ENCODE data around the gene SOX18.

SOX18 gene

GRCh38 chr20:64053841-64054661 is 4.6 kb upstream of the SOX18 start:
- Mint-ChIP-seq H3K27ac (no peak overlapping the region), H3K4me1 (peaks cover 34% of the 10 kb centered on the region), H3K9me3 (no peaks in the 10 kb centered on the region), H3K36me3 (peaks cover 12% of the 10 kb centered on the region), H3K4me3 (no peak overlapping the region)
- ATAC-seq (no peak), DNase-seq (ENCODE audit: low spot score in 2 of 2) (no peak)

GRCh38 chr20:64052987-64053840 is 3.8 kb upstream of the SOX18 start:
- Mint-ChIP-seq H3K4me1 (peaks cover 29% of the 10 kb centered on the region), H3K36me3 (peaks cover 7% of the 10 kb centered on the region), H3K9me3 (no peaks in the 10 kb centered on the region), H3K27ac (no peak overlapping the region), H3K4me3 (no peak overlapping the region)
- no peak for ATAC-seq
- no peak for DNase-seq (ENCODE audit: low spot score in 2 of 2)

GRCh38 chr20:64052326-64052722 is 2.9 kb upstream of the SOX18 start:
- no peak for DNase-seq (ENCODE audit: low spot score in 2 of 2)
- Mint-ChIP-seq H3K9me3 (no peaks in the 10 kb centered on the region), H3K4me3 (no peak overlapping the region), H3K27ac (no peak overlapping the region), H3K4me1 (peaks cover 21% of the 10 kb centered on the region), H3K36me3 (peaks cover 4% of the 10 kb centered on the region)
- ATAC-seq = no peak

- H3K27ac Mint-ChIP-seq = no peak overlapping the region
- no peak overlapping the region for H3K4me3 Mint-ChIP-seq
- peaks cover 20% of the 10 kb centered on the region for H3K4me1 Mint-ChIP-seq
- ATAC-seq = no peak
- H3K36me3 Mint-ChIP-seq = peaks cover 4% of the 10 kb centered on the region
- DNase-seq (ENCODE audit: low spot score in 2 of 2) = no peak
- H3K9me3 Mint-ChIP-seq = no peaks in the 10 kb centered on the region
These were observed 2.3 kb upstream of the SOX18 start for GRCh38 chr20:64051561-64052325.

GRCh38 chr20:64051033-64051452 is 1.6 kb upstream of the SOX18 start:
- H3K4me3 Mint-ChIP-seq = peak overlapping the region; percentile 24
- no peak overlapping the region for H3K27ac Mint-ChIP-seq
- DNase-seq (ENCODE audit: low spot score in 2 of 2) = no peak
- H3K4me1 Mint-ChIP-seq = peaks cover 26% of the 10 kb centered on the region
- no peaks in the 10 kb centered on the region for H3K9me3 Mint-ChIP-seq
- peaks cover 4% of the 10 kb centered on the region for H3K36me3 Mint-ChIP-seq
- no peak for ATAC-seq

- Mint-ChIP-seq H3K4me1 (peaks cover 29% of the 10 kb centered on the region), H3K4me3 (peak overlapping the region; percentile 37), H3K36me3 (peaks cover 4% of the 10 kb centered on the region), H3K9me3 (no peaks in the 10 kb centered on the region), H3K27ac (no peak overlapping the region)
- ATAC-seq (no peak), DNase-seq (ENCODE audit: low spot score in 2 of 2) (no peak)
These were observed 1.0 kb upstream of the SOX18 start for GRCh38 chr20:64050261-64051032.

GRCh38 chr20:64049878-64050260 is 430 bp upstream of the SOX18 start:
- DNase-seq (ENCODE audit: low spot score in 2 of 2) (no peak), ATAC-seq (no peak)
- H3K36me3 Mint-ChIP-seq = peaks cover 4% of the 10 kb centered on the region
- H3K9me3 Mint-ChIP-seq = no peaks in the 10 kb centered on the region
- H3K4me3 Mint-ChIP-seq = peak overlapping the region; percentile 37
- H3K4me1 Mint-ChIP-seq = peaks cover 24% of the 10 kb centered on the region
- H3K27ac Mint-ChIP-seq = no peak overlapping the region

- H3K36me3 Mint-ChIP-seq = no peaks in the 10 kb centered on the region
- no peak overlapping the region for H3K27ac Mint-ChIP-seq
- no peaks in the 10 kb centered on the region for H3K9me3 Mint-ChIP-seq
- H3K4me3 Mint-ChIP-seq = peak overlapping the region; percentile 53
- peaks cover 20% of the 10 kb centered on the region for H3K4me1 Mint-ChIP-seq
- ATAC-seq (no peak), DNase-seq (ENCODE audit: low spot score in 2 of 2) (no peak)
These were observed 916 bp downstream of the SOX18 start for GRCh38 chr20:64048402-64049044.

GRCh38 chr20:64047968-64048401 is 1.5 kb downstream of the SOX18 start:
- ATAC-seq (no peak), DNase-seq (ENCODE audit: low spot score in 2 of 2) (no peak)
- Mint-ChIP-seq H3K36me3 (no peaks in the 10 kb centered on the region), H3K27ac (no peak overlapping the region), H3K4me1 (peaks cover 17% of the 10 kb centered on the region), H3K9me3 (no peaks in the 10 kb centered on the region), H3K4me3 (peak overlapping the region; percentile 38)

- peak overlapping the region; percentile 38 for H3K4me3 Mint-ChIP-seq
- no peak for DNase-seq (ENCODE audit: low spot score in 2 of 2)
- ATAC-seq = no peak
- H3K4me1 Mint-ChIP-seq = peaks cover 17% of the 10 kb centered on the region
- H3K27ac Mint-ChIP-seq = no peak overlapping the region
- H3K9me3 Mint-ChIP-seq = no peaks in the 10 kb centered on the region
- no peaks in the 10 kb centered on the region for H3K36me3 Mint-ChIP-seq
These were observed 2.4 kb downstream of the SOX18 start for GRCh38 chr20:64047046-64047389.

GRCh38 chr20:64045346-64046011 is 4.0 kb downstream of the SOX18 start:
- no peak for ATAC-seq
- H3K4me1 Mint-ChIP-seq = peaks cover 17% of the 10 kb centered on the region
- H3K36me3 Mint-ChIP-seq = no peaks in the 10 kb centered on the region
- H3K27ac Mint-ChIP-seq = no peak overlapping the region
- H3K9me3 Mint-ChIP-seq = no peaks in the 10 kb centered on the region
- DNase-seq (ENCODE audit: low spot score in 2 of 2) = no peak
- H3K4me3 Mint-ChIP-seq = no peak overlapping the region

GRCh38 chr20:64044484-64045247 is 4.8 kb downstream of the SOX18 start:
- ATAC-seq (no peak), DNase-seq (ENCODE audit: low spot score in 2 of 2) (no peak)
- H3K4me1 Mint-ChIP-seq = peaks cover 17% of the 10 kb centered on the region

GRCh38 chr20:64043768-64044167 is 5.7 kb downstream of the SOX18 start:
- peaks cover 17% of the 10 kb centered on the region for H3K4me1 Mint-ChIP-seq
- peak overlapping the region; percentile 71 for H3K4me3 Mint-ChIP-seq
- DNase-seq (ENCODE audit: low spot score in 2 of 2) (no peak), ATAC-seq (no peak)
- H3K36me3 Mint-ChIP-seq = no peaks in the 10 kb centered on the region
- no peak overlapping the region for H3K27ac Mint-ChIP-seq
- H3K9me3 Mint-ChIP-seq = no peaks in the 10 kb centered on the region

More at GRCh38 chr20:64044484-64045247, 4.8 kb downstream of the SOX18 start:
- no peaks in the 10 kb centered on the region for H3K36me3 Mint-ChIP-seq
- H3K27ac Mint-ChIP-seq = no peak overlapping the region
- H3K9me3 Mint-ChIP-seq = no peaks in the 10 kb centered on the region
- no peak overlapping the region for H3K4me3 Mint-ChIP-seq

All from stimulated activated effector memory CD8-positive, alpha-beta T cell treated with anti-CD3 and anti-CD28 coated beads, Interleukin-12 subunit alpha, Interleukin-12 subunit beta, amount 100 ng/mL, for 72 hours (primary cell).